SK-N-SH (cell line): ENCODE measurements around the gene SLC6A3.
"Not testable (repeated sequence)": the region's sequence is repeated elsewhere in the genome, so short reads cannot be mapped to it uniquely, and the experiment has no call there.

ENCODE experiments used
- CTCF ChIP-seq: fragments of 200-600 bp; sonication (generic); IDR thresholded peaks from 2 replicates; pipeline ENCODE4 v1.6.1; 2017; ENCODE audit warnings: antibody characterized with exemption, mild to moderate bottlenecking, moderate library complexity
- USF1 ChIP-seq: IDR thresholded peaks from 2 replicates; pipeline ENCODE4 v1.4.0; 2012; ENCODE audit warnings: low read depth, borderline replicate concordance

GRCh38 chr5:1422522-1422921 lies 22.7 kb downstream of the SLC6A3 start:
- TF ChIP-seq USF1, CTCF: not testable (repeated sequence)
